H1 (cell line): Measurements from ENCODE around the gene USP35.

Experiments
- CREB1 ChIP-seq: IDR thresholded peaks from 2 replicates; pipeline ENCODE4 v1.6.1; 2012; ENCODE audit warnings: inconsistent platforms
- CTCF ChIP-seq, 3 experiments: IDR thresholded peaks; 1 replicate in 2 of 3; 2 replicates in 1 of 3; pipeline versions ENCODE4 v1.5.1 to v1.6.1; 2011; ENCODE audit warnings: low read length in 3 of 3, mild to moderate bottlenecking in 3 of 3, inconsistent platforms in 2 of 3, low read depth in 1 of 3, moderate library complexity in 1 of 3; ENCODE audit not compliant: insufficient read depth in 1 of 3; ENCODE audit errors: control extremely low read depth in 1 of 3
- EP300 ChIP-seq, 2 experiments: IDR thresholded peaks; 1 replicate in 1 of 2; 2 replicates in 1 of 2; pipeline ENCODE4 v1.6.1; 2011 to 2012; ENCODE audit warnings: low read depth in 2 of 2, low read length in 2 of 2, mild to moderate bottlenecking in 2 of 2, borderline replicate concordance in 1 of 2, inconsistent platforms in 1 of 2, moderate library complexity in 1 of 2
- GABPA ChIP-seq: IDR thresholded peaks from 2 replicates; pipeline ENCODE4 v1.6.1; 2011; ENCODE audit warnings: mild to moderate bottlenecking, low read length, moderate library complexity, borderline replicate concordance; ENCODE audit not compliant: insufficient read depth
- JUN ChIP-seq: IDR thresholded peaks from 2 replicates; pipeline ENCODE4 v1.6.1; 2011; ENCODE audit warnings: low read depth, mild to moderate bottlenecking, improper control_type of control experiment, low read length
- SIN3A ChIP-seq, 2 experiments: IDR thresholded peaks in 1 of 2; conservative IDR thresholded peaks in 1 of 2; 2 replicates each; pipeline ENCODE4 v1.6.1; 2011 to 2012; ENCODE audit warnings: low read length in 2 of 2, improper control_type of control experiment in 1 of 2, low read depth in 1 of 2, mild to moderate bottlenecking in 1 of 2
- USF2 ChIP-seq: IDR thresholded peaks from 2 replicates; pipeline ENCODE4 v1.6.1; 2011; ENCODE audit warnings: low read length, improper control_type of control experiment
- YY1 ChIP-seq: IDR thresholded peaks from 2 replicates; pipeline ENCODE4 v1.6.1; 2011; ENCODE audit warnings: low read depth, mild to moderate bottlenecking, low read length
- ZNF274 ChIP-seq: IDR thresholded peaks from 2 replicates; pipeline ENCODE4 v1.7.0; 2012; ENCODE audit warnings: low read length, borderline replicate concordance; ENCODE audit errors: extremely low read depth

- TF ChIP-seq GABPA (no peak), EP300 (IDR thresholded peaks at IDR 0.05; ENCODE audit: borderline replicate concordance in 1 of 2, low read depth in 2 of 2, low read length in 2 of 2) (no peak), YY1 (no peak), JUN (no peak), USF2 (no peak), CTCF (IDR thresholded peaks at IDR 0.05; ENCODE audit: control extremely low read depth in 1 of 3, insufficient read depth in 1 of 3, low read depth in 1 of 3, low read length in 3 of 3) (no peak), CREB1 (no peak), SIN3A (conservative IDR thresholded peaks at IDR 0.05 in 1 of 2, IDR thresholded peaks at IDR 0.05 in 1 of 2; ENCODE audit: low read depth in 1 of 2, low read length in 2 of 2) (no peak), ZNF274 (no peak)
Measured at GRCh38 chr11:78216571-78217287, 28.0 kb downstream of the USP35 start.
